Heart left ventricle (tissue), 13 donors: Measurements from ENCODE around the gene STXBP3.

Experiments used
- CTCF ChIP-seq, 12 donors: fragments of 200-600 bp; sonication (generic) in 4 of 12; IDR thresholded peaks; one replicate each; pipeline versions ENCODE4 v1.5.0 to v1.8.0; 2018 to 2022; ENCODE audit warnings: antibody characterized with exemption in 12 of 12, mild to moderate bottlenecking in 5 of 12
- POLR2A ChIP-seq, 2 donors: fragments of 450-650 bp; IDR thresholded peaks; one replicate each; pipeline ENCODE4 v1.6.1; 2017; ENCODE audit warnings: antibody characterized with exemption in 2 of 2, mild to moderate bottlenecking in 2 of 2, moderate library complexity in 2 of 2
- donor health status: ischemic (EF 13 %, LVEDD 7.1; RV severe dilation, severe dysfunction).
- donor health status: DM: no; HTN: yes; CAD: no.
- donor health status: DM: no; HTN: no; CAD: no.
- donor health status: ischemic (EF 25% LVEDD 6.9; RV normal size, moderate dysfunction).
- donor health status: ischemic (EF 25% LVEDD 5.7; RV mildly dilated, moderate dysfunction).
- donor health status: ischemic (EF 35%, LVEDD 5.7; RV mildly dilated, moderate dysfunction).
- donor health status: nonischemic (EF 11% LVEDD 7.7; RV severe dilation, severe dysfunction).
- donor health status: DM: yes; HTN: yes; CAD: no.
- donor health status: PGD.
- donor health status: ischemic (EF 29% LVEDD 5.4; RV normal size, mild dysfunction).
- donor health status: nonischemic (EF 23%, LVEDD 6.1; RV moderate dilation, normal function).

DNA sequence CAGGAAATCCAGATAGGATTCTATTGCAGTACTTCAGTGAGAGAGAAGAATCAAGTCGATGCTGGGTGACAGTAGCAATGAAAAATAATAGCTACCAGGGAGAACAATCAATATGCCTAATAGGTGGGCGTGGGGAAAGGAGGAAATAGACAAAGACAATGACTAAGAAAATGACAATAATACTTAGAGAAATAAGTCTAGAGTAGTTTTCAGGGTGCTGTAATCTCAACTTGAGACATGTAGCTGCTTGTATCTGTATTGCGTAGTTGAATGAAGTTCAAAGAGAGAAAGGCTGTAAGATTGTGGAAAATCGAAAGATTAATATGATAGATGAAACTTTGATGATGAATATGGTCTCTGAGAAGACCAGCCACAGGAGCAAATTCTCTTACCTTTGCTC, 2.6 kb downstream of the STXBP3 start:
- TF ChIP-seq CTCF (IDR thresholded peaks at IDR 0.05) (no peak), POLR2A (IDR thresholded peaks at IDR 0.05) (no peak)
